Sigmoid colon (tissue), 3 donors: ENCODE data around the gene APOL3.

Experiments
- POLR2A ChIP-seq, 2 donors: fragments of 450-650 bp; IDR thresholded peaks; one replicate each; pipeline ENCODE4 v1.6.1; 2016; ENCODE audit warnings: antibody characterized with exemption in 2 of 2, mild to moderate bottlenecking in 2 of 2, moderate library complexity in 2 of 2
- TF ChIP-seq, protein P1 (sequence below), 4 experiments: fragments of 450-650 bp in 3 of 4; fragments of 200-600 bp in 1 of 4; IDR thresholded peaks; one replicate each; pipeline ENCODE4 v1.5.1; 2016 to 2019; ENCODE audit warnings: antibody characterized with exemption in 4 of 4, mild to moderate bottlenecking in 3 of 4, moderate library complexity in 2 of 4

DNA sequence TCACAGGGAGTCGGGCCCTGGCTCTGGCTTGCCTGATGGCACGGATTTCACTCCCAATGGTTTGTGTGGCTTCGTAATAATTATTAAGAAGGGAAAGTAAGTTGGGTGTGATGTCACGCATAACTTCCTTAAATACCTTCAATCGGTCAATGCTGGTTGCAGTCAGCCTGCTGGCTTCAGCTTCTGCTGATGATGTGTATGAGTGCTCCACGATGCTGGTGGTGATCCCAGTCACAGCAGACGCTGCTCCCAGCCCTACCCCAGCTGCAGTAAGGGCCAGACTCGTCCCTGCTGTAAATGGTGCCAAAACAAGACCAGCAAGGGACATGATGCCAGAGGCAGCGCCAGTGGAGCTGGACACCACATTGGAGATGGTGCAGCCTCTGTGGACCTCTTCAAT, 19.1 kb downstream of the APOL3 start:
- TF ChIP-seq, protein P1, sequence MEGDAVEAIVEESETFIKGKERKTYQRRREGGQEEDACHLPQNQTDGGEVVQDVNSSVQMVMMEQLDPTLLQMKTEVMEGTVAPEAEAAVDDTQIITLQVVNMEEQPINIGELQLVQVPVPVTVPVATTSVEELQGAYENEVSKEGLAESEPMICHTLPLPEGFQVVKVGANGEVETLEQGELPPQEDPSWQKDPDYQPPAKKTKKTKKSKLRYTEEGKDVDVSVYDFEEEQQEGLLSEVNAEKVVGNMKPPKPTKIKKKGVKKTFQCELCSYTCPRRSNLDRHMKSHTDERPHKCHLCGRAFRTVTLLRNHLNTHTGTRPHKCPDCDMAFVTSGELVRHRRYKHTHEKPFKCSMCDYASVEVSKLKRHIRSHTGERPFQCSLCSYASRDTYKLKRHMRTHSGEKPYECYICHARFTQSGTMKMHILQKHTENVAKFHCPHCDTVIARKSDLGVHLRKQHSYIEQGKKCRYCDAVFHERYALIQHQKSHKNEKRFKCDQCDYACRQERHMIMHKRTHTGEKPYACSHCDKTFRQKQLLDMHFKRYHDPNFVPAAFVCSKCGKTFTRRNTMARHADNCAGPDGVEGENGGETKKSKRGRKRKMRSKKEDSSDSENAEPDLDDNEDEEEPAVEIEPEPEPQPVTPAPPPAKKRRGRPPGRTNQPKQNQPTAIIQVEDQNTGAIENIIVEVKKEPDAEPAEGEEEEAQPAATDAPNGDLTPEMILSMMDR (IDR thresholded peaks at IDR 0.05), result no peak
- no peak for TF ChIP-seq POLR2A (IDR thresholded peaks at IDR 0.05)
